ENCODE data around the gene MACROH2A2. TPM values are rescaled to one million over a fixed set of nuclear protein-coding genes. Genes with fewer than 3 reads are reported as not detected.

The MACROH2A2 gene
- total and polyA plus RNA-seq, 2 of the 13 experiments (the other 11 are each of a cell fraction or from before 2014, with no cell fraction given): 9.8 to 43.1 TPM

DNA sequence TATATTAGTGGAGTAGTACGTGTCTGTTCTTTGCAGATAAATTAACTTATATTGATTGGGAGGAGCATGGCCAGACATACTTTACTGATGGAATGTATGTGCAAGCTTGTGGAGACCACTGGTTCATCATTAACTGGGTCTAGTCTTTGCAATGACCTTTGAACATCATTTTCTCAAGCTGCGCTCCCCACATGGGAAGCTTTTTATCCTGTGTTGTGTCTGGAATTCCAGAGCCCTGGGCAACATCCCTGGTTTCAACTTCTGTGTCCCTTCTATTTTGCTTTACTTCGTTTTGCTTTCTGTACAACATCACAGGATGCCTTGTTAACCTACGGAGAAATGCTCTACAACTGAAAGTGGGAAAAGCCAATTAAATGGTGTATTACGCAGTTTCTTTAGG, 38.3 kb downstream of the MACROH2A2 start (continued):
- no peak for TF ChIP-seq HOXD1 (CRISPR knock-in tag; IDR thresholded peaks at IDR 0.05)
- no peak for TF ChIP-seq ZNF790 (CRISPR knock-in tag; IDR thresholded peaks at IDR 0.05; ENCODE audit: borderline replicate concordance)
- TF ChIP-seq RBM22 (optimal IDR thresholded peaks at IDR 0.05; ENCODE audit: low read length): no peak
- no peak for TF ChIP-seq WIZ (CRISPR knock-in tag; IDR thresholded peaks at IDR 0.05)
- 0 out of 2 replicates have a peak, but pooled peaks have one; percentile 51 for TF ChIP-seq NFKBIZ (CRISPR knock-in tag; IDR thresholded peaks at IDR 0.05)
- TF ChIP-seq, protein P1, sequence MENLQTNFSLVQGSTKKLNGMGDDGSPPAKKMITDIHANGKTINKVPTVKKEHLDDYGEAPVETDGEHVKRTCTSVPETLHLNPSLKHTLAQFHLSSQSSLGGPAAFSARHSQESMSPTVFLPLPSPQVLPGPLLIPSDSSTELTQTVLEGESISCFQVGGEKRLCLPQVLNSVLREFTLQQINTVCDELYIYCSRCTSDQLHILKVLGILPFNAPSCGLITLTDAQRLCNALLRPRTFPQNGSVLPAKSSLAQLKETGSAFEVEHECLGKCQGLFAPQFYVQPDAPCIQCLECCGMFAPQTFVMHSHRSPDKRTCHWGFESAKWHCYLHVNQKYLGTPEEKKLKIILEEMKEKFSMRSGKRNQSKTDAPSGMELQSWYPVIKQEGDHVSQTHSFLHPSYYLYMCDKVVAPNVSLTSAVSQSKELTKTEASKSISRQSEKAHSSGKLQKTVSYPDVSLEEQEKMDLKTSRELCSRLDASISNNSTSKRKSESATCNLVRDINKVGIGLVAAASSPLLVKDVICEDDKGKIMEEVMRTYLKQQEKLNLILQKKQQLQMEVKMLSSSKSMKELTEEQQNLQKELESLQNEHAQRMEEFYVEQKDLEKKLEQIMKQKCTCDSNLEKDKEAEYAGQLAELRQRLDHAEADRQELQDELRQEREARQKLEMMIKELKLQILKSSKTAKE (CRISPR knock-in tag; IDR thresholded peaks at IDR 0.05; ENCODE audit: borderline replicate concordance): peak; percentile 98
- TF ChIP-seq REPIN1 (CRISPR knock-in tag; IDR thresholded peaks at IDR 0.05; ENCODE audit: borderline replicate concordance, low read depth): peak; percentile 86
- no peak for TF ChIP-seq U2AF2 (IDR thresholded peaks at IDR 0.05; ENCODE audit: low read depth, low read length)
- no peak for TF ChIP-seq ZSCAN21 (CRISPR knock-in tag; IDR thresholded peaks at IDR 0.05; ENCODE audit: borderline replicate concordance)
- TF ChIP-seq FOXM1 (CRISPR knock-in tag; IDR thresholded peaks at IDR 0.05): no peak
- no peak for TF ChIP-seq ARNT2 (CRISPR knock-in tag; IDR thresholded peaks at IDR 0.05; ENCODE audit: low read depth)
- TF ChIP-seq KLF16 (CRISPR knock-in tag; IDR thresholded peaks at IDR 0.05): no peak; a peak in 1 of 4 replicates
- TF ChIP-seq ZNF616 (CRISPR knock-in tag; IDR thresholded peaks at IDR 0.05; ENCODE audit: low read depth): no peak
- TF ChIP-seq CBX2 (IDR thresholded peaks at IDR 0.05; ENCODE audit: low read depth, low read length): no peak
- no peak for TF ChIP-seq CBX2 (CRISPR knock-in tag; IDR thresholded peaks at IDR 0.05; ENCODE audit: low read depth)
- TF ChIP-seq ZNF678 (CRISPR knock-in tag; IDR thresholded peaks at IDR 0.05): no peak
- no peak for TF ChIP-seq SMARCC2 (IDR thresholded peaks at IDR 0.05)
- TF ChIP-seq MXD4 (CRISPR knock-in tag; IDR thresholded peaks at IDR 0.05): no peak
- TF ChIP-seq, protein P2, sequence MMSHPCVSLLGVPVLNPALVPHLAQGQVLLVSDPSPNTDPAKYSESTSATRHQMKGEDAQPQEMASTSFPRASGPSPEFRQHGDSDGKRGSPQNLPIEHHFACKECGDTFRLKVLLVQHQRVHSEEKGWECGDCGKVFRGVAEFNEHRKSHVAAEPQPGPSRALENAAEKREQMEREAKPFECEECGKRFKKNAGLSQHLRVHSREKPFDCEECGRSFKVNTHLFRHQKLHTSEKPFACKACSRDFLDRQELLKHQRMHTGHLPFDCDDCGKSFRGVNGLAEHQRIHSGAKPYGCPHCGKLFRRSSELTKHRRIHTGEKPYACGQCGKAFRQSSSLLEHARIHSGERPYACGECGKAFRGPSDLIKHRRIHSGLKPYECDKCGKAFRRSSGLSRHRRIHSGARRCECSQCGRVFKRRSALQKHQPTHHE (CRISPR knock-in tag; IDR thresholded peaks at IDR 0.05; ENCODE audit: borderline replicate concordance): no peak
- no peak for TF ChIP-seq ZNF615 (CRISPR knock-in tag; IDR thresholded peaks at IDR 0.05; ENCODE audit: borderline replicate concordance)
- peak; percentile 46; the same call in 1 of the 2 replicates for TF ChIP-seq FOSL2 (CRISPR knock-in tag; IDR thresholded peaks at IDR 0.05)
- TF ChIP-seq ZNF33A (CRISPR knock-in tag; IDR thresholded peaks at IDR 0.05; ENCODE audit: borderline replicate concordance): no peak
- TF ChIP-seq TCF7 (IDR thresholded peaks at IDR 0.05; ENCODE audit: low read depth): peak; percentile 45; the same call in 1 of the 2 replicates
- peak; percentile 60 for TF ChIP-seq THAP11 (CRISPR knock-in tag; IDR thresholded peaks at IDR 0.05)
- no peak for TF ChIP-seq SRSF1 (optimal IDR thresholded peaks at IDR 0.05; ENCODE audit: low read depth, low read length)
- TF ChIP-seq CENPT (CRISPR knock-in tag; IDR thresholded peaks at IDR 0.05; ENCODE audit: low read depth): no peak
- no peak for TF ChIP-seq JUN (CRISPR knock-in tag; IDR thresholded peaks at IDR 0.05)
- TF ChIP-seq ZC3H4 (CRISPR knock-in tag; IDR thresholded peaks at IDR 0.05; ENCODE audit: borderline replicate concordance): no peak
- TF ChIP-seq, protein P3, sequence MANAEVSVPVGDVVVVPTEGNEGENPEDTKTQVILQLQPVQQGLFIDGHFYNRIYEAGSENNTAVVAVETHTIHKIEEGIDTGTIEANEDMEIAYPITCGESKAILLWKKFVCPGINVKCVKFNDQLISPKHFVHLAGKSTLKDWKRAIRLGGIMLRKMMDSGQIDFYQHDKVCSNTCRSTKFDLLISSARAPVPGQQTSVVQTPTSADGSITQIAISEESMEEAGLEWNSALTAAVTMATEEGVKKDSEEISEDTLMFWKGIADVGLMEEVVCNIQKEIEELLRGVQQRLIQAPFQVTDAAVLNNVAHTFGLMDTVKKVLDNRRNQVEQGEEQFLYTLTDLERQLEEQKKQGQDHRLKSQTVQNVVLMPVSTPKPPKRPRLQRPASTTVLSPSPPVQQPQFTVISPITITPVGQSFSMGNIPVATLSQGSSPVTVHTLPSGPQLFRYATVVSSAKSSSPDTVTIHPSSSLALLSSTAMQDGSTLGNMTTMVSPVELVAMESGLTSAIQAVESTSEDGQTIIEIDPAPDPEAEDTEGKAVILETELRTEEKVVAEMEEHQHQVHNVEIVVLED (CRISPR knock-in tag; IDR thresholded peaks at IDR 0.05; ENCODE audit: borderline replicate concordance): no peak; the same call in 1 of the 2 replicates
